Endodermal cell (in vitro differentiated cells): ENCODE results near the gene PICALM. TPM values are rescaled to one million over a fixed set of nuclear protein-coding genes. Genes with fewer than 3 reads are reported as not detected.

Source experiments
- DNase-seq: peaks from one replicate; pipeline ENCODE4 v3.0.0-alpha.2; 2017
- H3K27ac ChIP-seq: 2 replicates; pipeline ENCODE4 v1.5.1; 2013; ENCODE audit warnings: mild to moderate bottlenecking, low read depth, low read length, moderate library complexity
- H3K27me3 ChIP-seq: 2 replicates; pipeline ENCODE4 v1.6.1; 2013; ENCODE audit warnings: mild to moderate bottlenecking, low read length, moderate library complexity; ENCODE audit not compliant: insufficient read depth, control insufficient read depth, poor library complexity, severe bottlenecking
- H3K36me3 ChIP-seq: 2 replicates; pipeline ENCODE4 v1.7.0; 2013; ENCODE audit warnings: mild to moderate bottlenecking, low read length, moderate library complexity; ENCODE audit not compliant: control insufficient read depth, insufficient read depth
- H3K4me1 ChIP-seq: one replicate; pipeline ENCODE4 v1.7.0; 2013; ENCODE audit warnings: low read length; ENCODE audit not compliant: control insufficient read depth, insufficient read depth
- H3K4me3 ChIP-seq: 2 replicates; pipeline ENCODE4 v1.5.1; 2013; ENCODE audit warnings: mild to moderate bottlenecking, low read length, moderate library complexity
- H3K9ac ChIP-seq: 2 replicates; pipeline ENCODE4 v1.6.1; 2013; ENCODE audit warnings: mild to moderate bottlenecking, low read length, moderate library complexity; ENCODE audit not compliant: poor library complexity, severe bottlenecking; ENCODE audit errors: extremely low read depth
- H3K9me3 ChIP-seq: 2 replicates; pipeline ENCODE4 v1.6.1; 2013; ENCODE audit warnings: mild to moderate bottlenecking, low read length, moderate library complexity; ENCODE audit not compliant: control insufficient read depth
- H3K27ac Mint-ChIP-seq: 2 replicates; pipeline ENCODE4 v1.8.0; 2020; ENCODE audit warnings: mixed read lengths
- H3K27me3 Mint-ChIP-seq: 2 replicates; pipeline ENCODE4 v1.8.0; 2021; ENCODE audit warnings: mild to moderate bottlenecking, mixed read lengths; ENCODE audit not compliant: insufficient read depth
- H3K36me3 Mint-ChIP-seq: 2 replicates; pipeline ENCODE4 v1.8.0; 2020; ENCODE audit warnings: low read depth, mixed read lengths
- H3K4me1 Mint-ChIP-seq: 2 replicates; pipeline ENCODE4 v1.8.0; 2020; ENCODE audit warnings: mixed read lengths
- H3K4me3 Mint-ChIP-seq: 2 replicates; pipeline ENCODE4 v1.8.0; 2020; ENCODE audit warnings: mild to moderate bottlenecking, moderate library complexity, mixed read lengths
- H3K9me3 Mint-ChIP-seq: 2 replicates; pipeline ENCODE4 v1.8.0; 2020; ENCODE audit warnings: mild to moderate bottlenecking, mixed read lengths
- WGBS, 2 experiments: methylation state at CpG; one replicate each; pipeline versions ENCODE4 v1.1.5 to v1.1.7; 2013; ENCODE audit warnings: missing lambda C conversion rate in 2 of 2, mixed read lengths in 1 of 2; ENCODE audit not compliant: insufficient coverage in 1 of 2, insufficient read length in 1 of 2; 5-methylcytosine and 5-hydroxymethylcytosine counted together
- total RNA-seq, 2 donors: library from RNA; stranded (reverse); fragmentation: NEBNext Ultra II Directional in 1 of 2; extraction: Animal tissue kit (Norgen Biotek cat#: 25700) in 1 of 2; gene quantifications; 2 replicates in 1 of 2; 3 replicates in 1 of 2; pipeline ENCODE4 v1.2.1, GENCODE V29; 2021
- TF ChIP-seq, protein P1 (sequence below): fragments of 200-600 bp; sonication (generic); conservative IDR thresholded peaks from 2 replicates; pipeline ENCODE4 v1.5.0; 2021; ENCODE audit warnings: antibody characterized with exemption, mild to moderate bottlenecking

PICALM gene
- total RNA-seq, 2 donors from 2014 or later: 120 to 129 TPM

GRCh38 chr11:86040919-86041850 is 27.7 kb downstream of the PICALM start:
- 94% methylated on average over 2 of the region's 2 CpGs; no CpG with 5 or more reads in 1 of the 2 experiments for WGBS, 2 experiments
- Mint-ChIP-seq H3K36me3 (peaks cover 3% of the 10 kb centered on the region), H3K4me3 (no peak overlapping the region), H3K27me3 (no peaks in the 10 kb centered on the region), H3K9me3 (no peaks in the 10 kb centered on the region), H3K4me1 (peaks cover 40% of the 10 kb centered on the region), H3K27ac (peak overlapping the region; percentile 64)
- H3K36me3 ChIP-seq: peaks cover 10% of the 10 kb centered on the region
- H3K4me1 ChIP-seq: no peaks in the 10 kb centered on the region
- no peak overlapping the region for H3K9ac ChIP-seq
- no peak overlapping the region for H3K4me3 ChIP-seq
- TF ChIP-seq, protein P1, sequence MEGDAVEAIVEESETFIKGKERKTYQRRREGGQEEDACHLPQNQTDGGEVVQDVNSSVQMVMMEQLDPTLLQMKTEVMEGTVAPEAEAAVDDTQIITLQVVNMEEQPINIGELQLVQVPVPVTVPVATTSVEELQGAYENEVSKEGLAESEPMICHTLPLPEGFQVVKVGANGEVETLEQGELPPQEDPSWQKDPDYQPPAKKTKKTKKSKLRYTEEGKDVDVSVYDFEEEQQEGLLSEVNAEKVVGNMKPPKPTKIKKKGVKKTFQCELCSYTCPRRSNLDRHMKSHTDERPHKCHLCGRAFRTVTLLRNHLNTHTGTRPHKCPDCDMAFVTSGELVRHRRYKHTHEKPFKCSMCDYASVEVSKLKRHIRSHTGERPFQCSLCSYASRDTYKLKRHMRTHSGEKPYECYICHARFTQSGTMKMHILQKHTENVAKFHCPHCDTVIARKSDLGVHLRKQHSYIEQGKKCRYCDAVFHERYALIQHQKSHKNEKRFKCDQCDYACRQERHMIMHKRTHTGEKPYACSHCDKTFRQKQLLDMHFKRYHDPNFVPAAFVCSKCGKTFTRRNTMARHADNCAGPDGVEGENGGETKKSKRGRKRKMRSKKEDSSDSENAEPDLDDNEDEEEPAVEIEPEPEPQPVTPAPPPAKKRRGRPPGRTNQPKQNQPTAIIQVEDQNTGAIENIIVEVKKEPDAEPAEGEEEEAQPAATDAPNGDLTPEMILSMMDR: no peak
- DNase-seq: no peak
- H3K27me3 ChIP-seq: no peaks in the 10 kb centered on the region
- no peak overlapping the region for H3K27ac ChIP-seq
- no peaks in the 10 kb centered on the region for H3K9me3 ChIP-seq

- no peaks in the 10 kb centered on the region for H3K9me3 Mint-ChIP-seq
- H3K9ac ChIP-seq: no peak overlapping the region
- no peak overlapping the region for H3K4me3 Mint-ChIP-seq
- H3K4me3 ChIP-seq: no peak overlapping the region
- H3K27me3 ChIP-seq: no peaks in the 10 kb centered on the region
- TF ChIP-seq, protein P1: no peak
- no peaks in the 10 kb centered on the region for H3K4me1 ChIP-seq
- H3K4me1 Mint-ChIP-seq: peaks cover 45% of the 10 kb centered on the region
- H3K27ac Mint-ChIP-seq: no peak overlapping the region
- H3K9me3 ChIP-seq: no peaks in the 10 kb centered on the region
- H3K36me3 Mint-ChIP-seq: peaks cover 3% of the 10 kb centered on the region
- no peak for DNase-seq
- no peak overlapping the region for H3K27ac ChIP-seq
- H3K36me3 ChIP-seq: peaks cover 10% of the 10 kb centered on the region
- no peaks in the 10 kb centered on the region for H3K27me3 Mint-ChIP-seq
Observed at GRCh38 chr11:86039094-86039493, 29.8 kb downstream of the PICALM start.

- H3K9me3 Mint-ChIP-seq: no peaks in the 10 kb centered on the region
- H3K27ac ChIP-seq: no peak overlapping the region
- no peak overlapping the region for H3K27ac Mint-ChIP-seq
- peaks cover 10% of the 10 kb centered on the region for H3K36me3 ChIP-seq
- H3K27me3 Mint-ChIP-seq: no peaks in the 10 kb centered on the region
- H3K27me3 ChIP-seq: no peaks in the 10 kb centered on the region
- H3K4me3 ChIP-seq: no peak overlapping the region
- H3K4me1 Mint-ChIP-seq: peaks cover 33% of the 10 kb centered on the region
- no peaks in the 10 kb centered on the region for H3K4me1 ChIP-seq
- peaks cover 3% of the 10 kb centered on the region for H3K36me3 Mint-ChIP-seq
- H3K9me3 ChIP-seq: no peaks in the 10 kb centered on the region
- TF ChIP-seq, protein P1: no peak
- 91 to 100% methylated on average over 1 to 3 of the region's 4 CpGs for WGBS, 2 experiments
- DNase-seq: no peak
- H3K4me3 Mint-ChIP-seq: no peak overlapping the region
- no peak overlapping the region for H3K9ac ChIP-seq
Observed at GRCh38 chr11:86037743-86038142, 31.1 kb downstream of the PICALM start.
